GOT3 (cell line): ENCODE data around the gene PTCH1.

Source experiments
- DNase-seq: peaks from one replicate; lab custom pipeline; 2025; ENCODE audit warnings: mixed read lengths; lab: John Stamatoyannopoulos, UW

The PTCH1 gene

DNA sequence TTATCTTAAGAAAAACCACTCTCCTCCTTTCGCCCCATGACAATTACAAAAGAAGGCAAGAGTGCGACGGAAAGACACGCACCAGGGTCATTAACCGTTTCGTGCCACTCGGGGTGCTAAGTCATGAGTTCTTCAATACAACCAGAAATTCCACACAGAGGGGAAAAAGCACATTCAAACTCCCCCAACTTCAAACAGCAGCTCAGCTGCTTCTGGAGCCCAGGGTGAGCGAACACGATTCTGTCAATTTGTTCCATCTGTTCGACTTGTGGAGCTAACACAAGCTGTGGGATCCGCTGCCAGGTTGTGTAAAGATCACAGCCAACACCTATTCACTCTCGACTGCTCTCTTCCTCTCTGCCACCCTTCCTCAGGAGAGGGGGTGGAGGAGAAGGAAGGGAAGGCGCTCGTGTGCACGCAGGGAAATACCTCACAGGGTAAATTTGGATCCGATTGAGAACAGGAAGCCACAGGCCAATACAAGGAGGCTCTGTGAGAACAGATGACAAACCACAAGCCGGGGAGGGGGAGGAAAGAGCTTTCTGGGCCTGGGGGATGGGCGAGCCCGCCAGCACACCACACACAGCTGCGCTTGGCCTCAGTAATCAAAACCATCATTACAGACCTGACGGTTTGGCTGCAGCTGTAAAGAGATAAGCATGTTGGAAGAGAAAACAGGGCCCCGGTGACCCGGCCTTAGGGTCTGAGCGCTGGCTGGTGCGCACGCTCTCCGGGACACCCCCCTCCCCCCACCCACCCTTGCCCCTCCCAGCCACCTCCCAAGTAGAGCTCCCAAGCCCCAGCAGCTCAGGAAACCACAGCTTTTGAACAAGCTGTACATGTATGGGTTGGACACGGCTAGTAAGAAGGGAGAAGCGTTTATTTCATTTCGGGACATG is 54.3 kb downstream of the PTCH1 start:
- no peak for DNase-seq

DNA sequence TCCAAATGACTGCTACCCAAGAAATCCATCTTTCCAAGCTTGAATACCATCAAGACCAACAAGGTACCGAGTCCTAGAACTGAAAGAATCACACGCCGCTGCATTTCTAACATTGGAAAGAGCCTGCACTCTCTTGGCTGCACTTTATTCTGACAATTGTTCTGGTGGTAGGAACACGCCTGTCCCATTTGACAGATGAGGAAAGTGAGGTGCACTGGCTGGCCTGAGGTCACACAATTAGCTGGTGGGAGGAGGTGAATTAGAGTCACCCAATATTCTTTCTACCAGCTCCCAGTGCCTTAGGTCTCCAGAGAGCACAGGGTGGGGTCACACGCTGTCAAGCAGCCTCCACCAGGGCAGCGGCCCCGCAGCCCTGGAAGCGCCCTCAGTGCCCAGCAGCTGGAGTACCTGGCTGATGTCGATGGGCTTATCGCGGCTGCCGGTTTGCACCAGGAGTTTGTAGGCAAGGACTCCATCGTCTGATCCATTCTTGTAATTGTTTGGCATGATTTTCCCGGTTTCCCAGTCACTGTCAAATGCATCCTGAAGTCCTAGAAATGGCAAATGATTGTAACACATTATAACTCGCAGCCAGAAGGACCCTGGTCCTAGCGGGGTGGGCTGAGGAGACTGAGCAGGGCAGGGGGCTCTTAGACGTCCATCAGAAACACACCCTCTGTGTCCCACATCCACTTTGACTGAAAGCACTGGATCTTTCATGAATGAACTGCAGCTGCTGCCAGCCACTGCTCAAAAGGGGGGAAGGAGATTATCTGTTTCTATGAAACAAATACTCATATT is 55.1 kb downstream of the PTCH1 start:
- DNase-seq, result no peak

DNA sequence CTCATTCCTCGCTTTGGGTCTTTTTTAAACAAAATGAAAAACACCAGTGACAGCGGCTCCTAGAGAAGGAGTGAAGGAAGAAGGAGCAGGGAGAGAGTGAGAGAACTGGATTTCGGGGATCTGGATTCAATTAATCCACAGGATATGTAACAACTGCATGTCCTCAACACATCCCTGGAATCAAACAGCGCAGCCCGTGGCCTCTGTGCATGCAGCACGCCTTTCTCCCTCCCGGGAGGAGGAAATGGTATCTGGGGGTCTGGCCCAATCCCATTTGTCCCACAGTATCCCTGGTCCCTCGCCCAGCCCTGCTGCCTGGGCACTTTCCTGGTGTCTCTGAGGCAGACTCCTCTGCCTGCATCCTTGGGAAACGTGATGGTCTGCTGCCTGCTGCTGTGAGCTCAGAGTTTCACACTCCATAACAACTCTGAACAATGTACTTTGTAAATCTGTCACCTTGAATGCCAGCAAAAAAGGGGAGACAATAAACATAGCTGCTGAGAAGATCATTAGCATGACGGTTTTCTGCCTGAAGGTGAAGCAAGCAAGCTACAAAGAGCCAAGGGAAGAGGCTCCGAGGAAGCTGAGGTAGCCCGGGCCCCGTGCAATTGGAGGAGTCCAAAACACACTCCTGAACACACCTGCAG is 56.1 kb downstream of the PTCH1 start:
- DNase-seq, result no peak

DNA sequence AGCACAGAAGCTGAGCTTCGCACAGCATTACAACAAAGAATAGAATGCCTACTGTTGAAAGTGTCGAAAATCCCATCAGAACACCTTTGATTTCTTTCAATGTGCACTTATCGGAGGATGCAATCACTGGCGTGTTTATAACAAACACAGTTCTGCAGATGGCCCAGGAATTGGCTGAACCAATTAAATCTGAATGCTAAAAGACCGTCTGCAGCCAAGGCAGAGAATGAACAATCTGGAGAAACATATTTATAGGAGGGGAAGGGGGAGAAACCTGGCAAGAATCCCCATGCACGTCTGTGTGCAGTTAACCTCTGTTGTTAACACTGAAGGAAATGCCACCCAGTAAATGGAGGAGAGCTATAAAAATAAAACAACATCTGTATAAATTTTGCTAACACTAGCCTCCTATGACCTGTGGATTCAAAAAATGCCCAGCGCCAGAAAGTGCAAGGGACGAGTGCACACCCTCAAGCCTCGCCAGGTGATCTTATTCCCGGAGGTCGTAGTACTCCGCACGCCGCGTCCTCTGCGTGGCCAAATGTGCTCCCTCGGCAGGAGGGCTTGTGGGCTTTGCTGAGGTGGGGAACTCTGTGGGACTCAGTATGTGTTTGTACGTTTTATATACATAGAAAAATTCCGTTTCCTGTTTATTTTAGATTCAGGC is 56.8 kb downstream of the PTCH1 start:
- no peak for DNase-seq

DNA sequence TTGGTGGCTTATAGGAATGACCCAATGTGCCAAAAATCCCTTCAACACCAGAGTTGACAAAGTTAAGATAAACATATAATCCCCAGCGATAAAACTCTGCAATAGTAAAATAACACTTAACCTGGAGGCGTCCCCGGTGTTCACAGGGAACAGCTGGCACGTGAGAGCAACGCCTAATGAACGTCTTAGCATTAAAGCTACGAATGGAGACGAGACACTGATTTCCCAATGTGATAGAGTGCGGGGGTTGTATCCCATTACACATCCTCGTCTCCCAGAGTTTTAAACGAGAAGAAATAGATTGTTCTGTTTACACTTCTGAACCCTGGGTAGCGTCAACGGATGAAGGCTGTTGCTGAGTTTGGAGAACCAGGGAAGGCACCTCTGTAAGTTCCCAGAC is 57.6 kb downstream of the PTCH1 start:
- DNase-seq, result no peak

DNA sequence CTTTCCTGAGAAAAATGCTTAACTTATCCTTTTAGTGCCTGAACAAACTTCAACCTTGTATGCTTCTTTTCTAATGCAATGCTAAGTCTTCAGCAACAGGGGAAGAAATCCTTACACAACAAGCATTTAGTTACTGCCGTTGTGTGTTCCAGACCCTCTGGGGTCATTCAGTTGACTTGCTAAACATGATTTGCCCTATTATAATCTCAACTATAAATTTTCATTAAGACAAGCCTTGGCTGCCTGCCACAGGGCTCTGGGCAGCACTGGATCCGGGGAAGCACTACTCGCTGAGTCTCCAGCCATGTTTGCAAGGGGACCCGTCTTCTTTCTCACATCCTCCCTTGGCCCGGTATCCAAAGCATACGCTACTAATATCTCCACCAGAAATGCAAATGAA is 58.1 kb downstream of the PTCH1 start:
- no peak for DNase-seq

DNA sequence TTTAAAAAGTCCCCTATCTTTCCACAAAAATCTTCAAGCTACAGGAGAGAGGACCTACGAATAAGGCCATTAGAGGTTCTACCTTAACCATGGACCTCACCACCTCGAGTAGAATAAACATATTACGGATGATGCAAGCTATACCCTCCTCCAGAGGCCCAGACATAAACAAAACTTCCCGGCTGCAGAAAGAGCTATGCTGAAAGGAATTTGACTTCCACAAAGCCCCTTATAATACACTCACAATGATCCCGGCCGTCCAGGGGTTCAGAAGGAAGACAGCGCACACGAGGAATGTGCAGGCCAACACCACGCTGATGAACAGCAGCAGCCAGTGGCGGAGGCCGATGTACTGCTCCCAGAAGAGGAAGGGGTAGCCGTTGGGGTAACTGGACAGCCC is 59.0 kb downstream of the PTCH1 start:
- DNase-seq, result no peak

DNA sequence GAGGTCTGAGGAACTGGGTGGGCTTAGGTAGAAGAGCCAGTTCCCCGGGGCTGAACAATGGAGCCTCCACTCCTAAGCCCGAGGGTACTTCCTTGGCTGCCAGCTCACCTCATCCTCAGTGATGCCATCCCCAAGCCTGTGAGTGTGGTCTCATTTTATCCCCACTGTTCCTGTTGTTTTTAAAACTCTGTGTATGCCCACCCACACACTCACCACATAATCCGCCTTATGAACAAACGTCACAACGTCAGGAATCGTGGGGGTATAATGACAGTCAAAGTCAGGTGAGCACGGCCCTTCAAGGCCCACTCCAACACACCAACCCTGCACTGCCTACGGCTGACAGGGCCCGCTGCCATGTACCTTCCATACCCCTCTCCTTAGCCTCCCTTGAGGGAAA is 61.1 kb downstream of the PTCH1 start:
- no peak for DNase-seq

DNA sequence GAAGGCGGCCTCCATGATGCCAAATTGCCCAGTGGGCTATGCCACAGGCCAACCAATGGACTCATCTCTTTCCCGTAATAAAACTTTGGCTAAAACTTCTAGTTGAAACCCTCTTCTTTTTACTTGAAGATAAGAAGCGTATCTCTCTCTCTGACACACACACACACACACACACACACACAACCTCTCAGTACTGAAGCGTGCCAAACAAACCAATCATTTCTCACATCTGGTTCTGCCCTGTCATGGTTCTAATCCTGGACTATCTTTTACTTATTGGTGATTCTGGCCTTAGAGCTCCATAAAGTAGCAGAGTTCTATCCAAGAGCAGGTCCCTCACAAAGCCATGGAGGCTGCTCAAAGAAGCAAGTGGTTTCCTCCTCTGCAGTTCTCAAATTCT is 64.6 kb downstream of the PTCH1 start:
- DNase-seq, result no peak

DNA sequence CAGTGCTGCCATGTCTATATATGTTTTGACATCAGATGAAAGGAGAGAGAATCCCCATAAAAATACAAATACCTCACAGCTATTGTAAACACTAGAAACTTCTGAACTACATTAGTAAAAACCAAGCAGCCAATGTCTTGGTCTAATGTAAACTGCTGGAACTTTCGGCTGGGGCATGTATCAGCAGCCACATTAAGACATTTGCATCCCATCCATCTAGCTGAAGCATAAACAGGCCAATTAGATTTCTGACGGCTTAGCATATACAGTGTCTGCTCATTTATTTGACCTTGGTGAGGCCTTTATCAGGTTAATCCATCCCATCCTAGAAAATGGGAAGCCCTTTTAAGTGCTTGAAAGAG is 65.7 kb downstream of the PTCH1 start:
- no peak for DNase-seq

DNA sequence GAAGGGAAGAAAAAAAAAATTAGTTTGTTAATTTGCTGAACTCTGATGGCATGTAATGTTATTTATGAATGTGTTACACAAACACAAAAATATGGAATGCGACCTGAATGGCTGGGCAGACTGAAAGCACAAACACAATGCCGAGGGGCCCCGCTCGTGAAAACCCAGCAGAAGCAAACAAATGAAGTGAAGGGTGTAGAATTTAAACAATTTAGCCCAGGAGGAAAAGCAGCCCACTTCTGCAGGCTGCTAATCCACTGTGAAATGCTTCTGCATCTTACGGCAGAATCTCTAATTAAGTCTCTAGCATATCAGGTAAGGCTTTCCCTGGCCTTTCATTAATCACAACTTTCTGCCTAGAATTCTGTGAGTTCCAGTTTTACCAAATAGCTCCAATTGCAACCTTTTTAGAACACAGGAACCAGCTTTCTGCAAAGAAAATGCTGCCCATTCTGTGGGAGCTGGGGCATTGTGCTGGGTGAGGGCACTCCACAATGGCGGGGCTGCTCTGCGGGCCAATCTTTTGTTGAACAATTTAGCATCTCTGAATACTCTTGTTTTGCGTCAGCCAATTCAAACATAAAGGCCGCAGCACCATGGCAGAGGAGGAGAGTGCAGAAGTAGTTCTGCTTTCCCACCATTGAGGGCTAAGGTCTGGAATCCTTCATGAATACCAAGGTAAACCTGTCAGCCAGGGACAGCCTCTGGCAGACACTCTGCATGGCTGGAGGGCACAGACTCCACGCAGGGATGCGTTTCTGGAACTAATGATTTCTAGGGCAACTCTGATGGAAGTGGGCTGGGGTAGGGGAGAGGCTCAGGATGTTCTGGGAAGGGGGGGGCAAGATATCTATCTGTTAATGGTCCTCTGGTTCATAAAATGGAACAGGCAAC is 66.4 kb downstream of the PTCH1 start:
- DNase-seq, result no peak

DNA sequence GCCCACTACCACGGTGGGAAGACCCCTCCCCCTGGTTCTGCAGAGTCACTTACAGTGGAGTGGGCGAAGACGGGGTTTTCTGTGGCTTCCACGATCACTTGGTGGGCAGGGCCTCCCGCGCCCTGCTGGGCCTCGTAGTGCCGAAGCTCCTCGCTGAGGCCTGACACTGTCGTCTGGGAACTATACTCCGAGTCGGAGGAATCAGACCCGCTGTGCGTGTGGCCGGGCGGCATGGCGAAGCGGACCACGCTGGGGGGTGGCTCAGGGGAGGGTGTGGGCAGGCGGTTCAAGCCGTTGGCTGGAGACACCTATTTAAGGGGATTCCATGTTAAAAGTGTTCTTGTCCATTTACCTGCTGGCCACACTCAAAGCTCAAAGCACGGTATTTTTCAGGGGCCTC is 67.8 kb downstream of the PTCH1 start:
- DNase-seq, result no peak

DNA sequence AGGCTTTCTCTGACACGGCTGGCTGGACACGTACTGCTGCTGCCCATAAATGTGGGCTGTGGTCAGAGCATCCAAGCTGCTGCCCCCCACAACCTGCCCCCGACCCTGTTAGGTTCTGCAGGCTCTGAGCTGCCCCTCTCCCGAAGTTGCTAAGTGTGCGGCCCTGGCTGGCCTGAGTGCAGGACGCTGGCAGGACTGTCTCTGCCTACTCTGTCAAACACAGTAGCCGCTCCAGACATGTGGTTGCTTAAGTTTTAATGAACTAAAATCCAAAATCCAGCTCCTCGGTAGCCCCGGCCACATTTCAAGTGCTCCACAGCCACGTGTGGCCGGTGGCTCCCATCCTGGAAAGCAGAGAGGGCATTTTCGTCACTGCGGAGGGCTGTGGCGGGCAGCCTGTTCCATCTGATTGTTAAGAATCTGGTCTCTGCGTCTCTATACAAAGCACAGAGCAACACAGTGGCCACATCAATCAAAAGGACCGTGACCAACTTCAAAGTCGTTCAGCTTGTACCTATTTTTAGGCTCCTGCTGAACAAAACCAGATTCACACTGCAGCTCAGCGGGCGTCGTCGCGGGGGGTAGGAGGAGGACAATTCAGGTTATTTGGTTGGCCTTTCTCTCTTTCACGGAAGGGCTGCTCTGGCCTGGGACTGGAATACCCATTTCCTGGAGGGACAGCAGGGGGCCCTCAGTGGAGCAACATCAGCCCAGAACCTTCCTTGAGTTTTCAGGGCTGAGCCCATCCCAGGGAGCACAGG is 68.9 kb downstream of the PTCH1 start:
- DNase-seq, result no peak

DNA sequence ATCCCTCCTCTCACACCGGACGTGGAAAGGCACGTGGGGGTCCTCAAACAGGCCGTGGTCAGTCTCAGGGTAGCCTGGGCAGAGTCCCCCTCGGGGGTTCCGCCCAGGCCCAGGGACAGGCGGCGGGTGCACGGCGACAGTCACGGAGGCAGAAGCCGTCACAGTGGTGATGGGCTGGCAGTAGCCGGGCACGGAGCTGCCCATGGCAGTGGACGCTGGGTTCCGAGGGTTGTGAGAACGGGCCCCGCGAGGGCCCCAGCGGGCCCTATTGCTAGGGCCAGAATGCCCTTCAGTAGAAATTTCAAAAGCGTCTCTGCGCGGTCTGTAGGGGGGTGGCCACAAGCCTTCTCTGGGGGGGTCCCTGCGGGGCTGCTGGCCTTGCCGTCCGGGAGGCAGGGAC is 69.8 kb downstream of the PTCH1 start:
- no peak for DNase-seq

DNA sequence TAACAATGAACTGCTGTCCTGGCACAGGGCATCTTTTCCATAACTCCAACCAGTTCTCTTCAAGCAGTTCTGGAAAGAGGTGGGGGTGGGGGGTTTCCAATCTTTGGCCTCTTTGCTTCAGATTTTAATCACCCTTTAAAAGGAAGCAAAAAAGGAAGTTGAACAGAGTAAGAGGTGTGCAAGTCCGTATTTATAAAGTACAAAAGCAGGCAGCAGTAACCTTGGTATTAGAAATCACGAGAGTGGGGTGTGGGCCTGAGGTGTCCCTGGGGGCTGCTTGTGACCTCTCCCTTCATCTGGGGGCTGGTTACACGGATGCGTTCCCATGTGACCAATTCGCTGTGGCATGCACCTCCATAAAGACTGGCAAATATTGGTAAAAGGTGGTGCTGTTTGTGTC is 70.5 kb downstream of the PTCH1 start:
- DNase-seq, result no peak

DNA sequence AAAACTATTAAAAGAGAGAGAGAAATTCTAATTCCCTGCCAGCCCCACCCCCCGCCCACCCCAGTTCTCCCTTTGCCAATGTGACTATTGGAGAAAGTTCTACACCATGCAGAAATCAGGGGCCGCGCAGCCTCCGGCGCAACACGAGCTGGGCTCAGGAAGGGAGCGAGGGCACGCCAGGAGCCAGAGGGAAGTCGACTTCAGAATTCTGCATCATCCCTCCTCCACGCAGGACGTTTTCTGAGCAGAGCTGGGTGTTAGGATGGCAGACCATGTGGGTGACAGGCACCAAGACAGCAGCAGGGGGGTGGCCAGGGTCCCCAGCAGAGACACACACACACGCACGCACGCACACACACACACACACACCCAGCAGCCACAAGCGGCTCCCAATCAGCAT is 72.6 kb downstream of the PTCH1 start:
- no peak for DNase-seq

DNA sequence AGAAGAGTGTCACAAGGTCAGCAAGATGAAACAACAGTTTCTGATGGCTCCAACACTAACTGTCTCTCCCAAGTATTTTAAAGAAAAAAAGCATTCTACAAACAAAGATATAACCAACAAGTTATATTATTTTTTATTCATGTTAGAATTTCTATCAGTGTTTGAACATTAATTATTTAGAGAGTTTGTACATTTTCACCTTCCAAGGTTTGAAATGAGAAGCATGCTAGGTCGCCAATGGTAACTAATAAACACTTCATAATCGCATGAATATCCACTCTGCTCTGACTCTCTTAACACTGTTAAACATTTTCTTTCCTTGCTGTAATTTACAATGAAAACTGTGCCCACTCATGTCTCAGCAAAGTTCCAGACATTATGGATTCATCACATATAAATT is 73.5 kb downstream of the PTCH1 start:
- no peak for DNase-seq

DNA sequence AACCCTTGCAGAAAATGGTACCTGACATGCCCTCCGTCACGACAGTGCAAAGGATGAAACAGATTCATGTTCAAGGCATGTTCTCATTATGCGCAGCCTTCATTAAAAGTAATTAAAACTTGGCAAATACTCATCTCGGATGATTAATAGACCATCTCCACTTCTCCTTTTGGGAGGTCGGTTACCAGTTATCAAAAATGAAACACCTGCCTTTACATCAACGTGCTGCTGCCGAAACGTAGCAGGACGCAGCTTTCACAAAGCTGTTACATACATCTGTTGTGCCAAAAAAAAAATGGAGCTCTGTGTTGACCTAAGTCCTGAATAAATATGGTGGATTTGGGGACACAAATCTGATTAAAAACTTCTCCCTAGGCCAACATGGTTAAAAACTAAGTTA is 75.7 kb downstream of the PTCH1 start:
- no peak for DNase-seq

DNA sequence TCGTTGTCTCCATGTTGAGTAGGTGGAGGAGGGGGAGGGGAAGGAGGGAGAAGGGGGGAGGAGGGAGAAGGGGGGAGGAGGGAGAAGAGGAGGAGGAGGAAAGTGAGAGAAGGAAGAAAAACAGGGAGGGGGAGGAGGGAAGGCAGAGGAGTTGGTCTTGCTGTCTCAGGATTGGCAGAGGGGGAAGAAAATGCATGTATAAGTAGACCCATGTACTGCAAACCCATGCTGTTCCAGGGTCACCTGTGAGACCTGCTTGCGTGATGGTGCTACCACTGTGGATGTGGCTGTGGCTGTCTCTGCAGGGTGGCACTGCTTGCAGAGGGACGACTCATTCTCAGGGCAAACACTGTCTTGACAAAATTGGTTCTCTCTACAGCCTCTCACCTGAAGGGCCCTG is 76.3 kb downstream of the PTCH1 start:
- no peak for DNase-seq

DNA sequence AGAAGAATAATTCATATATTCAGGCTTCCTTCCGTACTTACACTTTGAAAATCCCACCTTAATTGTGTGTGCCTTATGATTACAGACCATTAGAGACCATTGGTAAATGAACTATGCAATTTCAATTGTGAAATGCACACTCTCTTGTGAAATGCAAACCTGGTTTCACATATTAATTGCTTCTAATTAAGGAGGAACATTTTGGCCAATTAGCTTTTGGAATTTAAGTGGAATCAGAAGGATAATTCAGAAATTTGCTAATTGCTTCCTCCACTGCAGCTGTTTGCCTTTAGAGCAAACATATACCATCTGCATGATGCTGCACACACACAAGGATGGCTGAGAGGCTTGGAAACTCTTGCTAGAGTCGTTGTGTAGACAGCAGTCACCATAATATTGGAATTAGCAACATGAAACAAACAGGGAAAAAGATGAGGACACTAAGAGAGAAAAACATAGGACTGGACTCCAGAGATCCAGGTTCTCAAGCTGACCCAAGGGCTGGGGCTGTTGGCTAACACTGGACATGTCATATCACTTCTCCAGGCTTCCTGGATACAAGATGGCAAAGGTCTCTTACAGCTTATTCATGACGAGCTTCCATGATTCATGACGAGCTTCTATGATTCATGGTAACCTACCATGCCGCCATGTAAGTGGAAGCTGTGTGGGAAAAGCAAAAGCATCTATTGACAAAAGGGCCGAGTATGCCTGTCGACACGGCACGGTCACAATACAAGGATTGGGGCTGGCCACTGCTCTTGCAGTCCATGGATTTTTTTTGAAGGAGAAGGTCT is 78.0 kb downstream of the PTCH1 start:
- DNase-seq, result no peak
